ENCODE results near the gene MAST4. TPM values are rescaled to one million over a fixed set of nuclear protein-coding genes. Genes with fewer than 3 reads are reported as not detected.

MAST4 gene
- total and polyA plus RNA-seq, 2 of the 13 experiments (the other 11 are each of a cell fraction or from before 2014, with no cell fraction given), result 3.4 to 3.7 TPM

DNA sequence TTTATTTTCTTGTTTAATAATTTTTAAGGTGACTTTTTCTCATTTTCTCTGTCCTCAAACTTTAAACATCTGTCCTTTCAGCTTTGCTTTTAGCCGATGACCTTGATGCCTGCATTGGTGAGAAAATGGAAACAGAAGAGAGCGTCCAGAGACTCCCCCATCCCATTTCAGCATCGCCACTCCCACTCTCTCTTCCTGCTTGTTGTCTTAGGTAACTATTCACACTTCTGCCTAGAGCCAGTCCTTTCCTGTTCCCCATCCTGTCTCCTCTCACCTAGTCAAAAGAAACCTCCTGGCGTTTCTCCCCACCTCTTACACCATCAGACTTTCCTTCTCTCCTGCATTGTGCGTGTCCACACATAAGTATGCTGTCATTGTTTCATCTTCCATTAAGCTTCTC is 124.6 kb downstream of the MAST4 start (continued):
- TF ChIP-seq PCBP2 (optimal IDR thresholded peaks at IDR 0.05; ENCODE audit: low read depth, low read length, poor library complexity, severe bottlenecking) (no peak), TBP (CRISPR knock-in tag; IDR thresholded peaks at IDR 0.05) (no peak), ZNF878 (CRISPR knock-in tag; IDR thresholded peaks at IDR 0.05) (no peak), ZNF234 (CRISPR knock-in tag; conservative IDR thresholded peaks at IDR 0.05) (no peak), SP1 (IDR thresholded peaks at IDR 0.05) (no peak), SP1 (CRISPR knock-in tag; IDR thresholded peaks at IDR 0.05) (no peak)
- TF ChIP-seq, protein P1, sequence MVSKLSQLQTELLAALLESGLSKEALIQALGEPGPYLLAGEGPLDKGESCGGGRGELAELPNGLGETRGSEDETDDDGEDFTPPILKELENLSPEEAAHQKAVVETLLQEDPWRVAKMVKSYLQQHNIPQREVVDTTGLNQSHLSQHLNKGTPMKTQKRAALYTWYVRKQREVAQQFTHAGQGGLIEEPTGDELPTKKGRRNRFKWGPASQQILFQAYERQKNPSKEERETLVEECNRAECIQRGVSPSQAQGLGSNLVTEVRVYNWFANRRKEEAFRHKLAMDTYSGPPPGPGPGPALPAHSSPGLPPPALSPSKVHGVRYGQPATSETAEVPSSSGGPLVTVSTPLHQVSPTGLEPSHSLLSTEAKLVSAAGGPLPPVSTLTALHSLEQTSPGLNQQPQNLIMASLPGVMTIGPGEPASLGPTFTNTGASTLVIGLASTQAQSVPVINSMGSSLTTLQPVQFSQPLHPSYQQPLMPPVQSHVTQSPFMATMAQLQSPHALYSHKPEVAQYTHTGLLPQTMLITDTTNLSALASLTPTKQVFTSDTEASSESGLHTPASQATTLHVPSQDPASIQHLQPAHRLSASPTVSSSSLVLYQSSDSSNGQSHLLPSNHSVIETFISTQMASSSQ (IDR thresholded peaks at IDR 0.05; ENCODE audit: low read depth), result no peak
- TF ChIP-seq, protein P1 (CRISPR knock-in tag; IDR thresholded peaks at IDR 0.05; ENCODE audit: borderline replicate concordance), result no peak

DNA sequence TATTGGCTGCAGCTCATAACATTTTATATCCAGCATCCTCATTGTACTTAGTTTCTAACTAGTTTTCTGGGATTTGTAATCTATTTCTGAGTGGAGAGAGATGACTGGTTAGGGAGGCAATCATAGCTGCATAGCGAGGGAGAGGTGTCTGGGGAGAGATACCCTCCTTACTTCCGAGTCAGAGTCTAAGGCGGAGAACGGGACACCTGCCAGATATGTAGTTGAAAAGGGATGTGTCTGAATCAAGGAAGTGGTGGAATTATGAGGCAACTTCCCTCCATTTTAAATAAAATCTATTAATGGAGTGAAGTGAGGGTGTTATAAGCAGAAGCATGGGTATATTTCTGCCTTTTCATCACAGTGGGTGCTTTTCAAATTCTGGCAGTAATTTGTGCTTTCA is 126.5 kb downstream of the MAST4 start:
- Histone ChIP-seq H2AFZ (ENCODE audit: low read length) (no peak overlapping the region), H3K9me3 (ENCODE audit: low read length) (no peaks in the 10 kb centered on the region), H3K79me2 (ENCODE audit: insufficient read depth, low read length) (no peaks in the 10 kb centered on the region), H4K20me1 (ENCODE audit: insufficient read depth, low read length) (no peaks in the 10 kb centered on the region), H3K4me2 (ENCODE audit: low read depth, low read length) (no peak overlapping the region), H3K36me3 (replicated peaks in 1 of 2; ENCODE audit: control insufficient read depth in 1 of 2, insufficient read depth in 2 of 2, low read length in 2 of 2) (no peaks in the 10 kb centered on the region), H3K27me3 (ENCODE audit: control insufficient read depth in 1 of 2, insufficient read depth in 2 of 2, low read length in 2 of 2) (peaks cover 0 to 2% of the 10 kb centered on the region in 2 experiments; a peak in 2 of 5 replicates), H3K27ac (ENCODE audit: extremely low read length, insufficient read depth, low read length) (no peak overlapping the region), H3K4me3 (replicated peaks in 1 of 3; ENCODE audit: insufficient read depth in 1 of 3, low read depth in 2 of 3, low read length in 3 of 3) (no peak overlapping the region), H3K9ac (ENCODE audit: insufficient read depth, low read depth, low read length) (no peak overlapping the region), H3K4me1 (ENCODE audit: insufficient read depth, low read length) (no peaks in the 10 kb centered on the region)
- in situ Hi-C loops (cut with HindIII; ENCODE audit: extremely low pct_ligation_motif_present, low pct_unique_long_range_greater_than_20kb) (no loop called here), intact Hi-C loops (cut with micrococcal nuclease; ENCODE audit: unreplicated experiment) (no loop called here)
- ATAC-seq (no peak), FAIRE-seq (no peak), DNase-seq (ENCODE audit: low spot score) (no peak)
- 3% methylated on average over 4 of the region's 4 CpGs for WGBS (ENCODE audit: low lambda C conversion rate)
- POLR2A ChIA-PET, result no interaction called here
- no TSS peak for BruUV-seq (replicated peaks)
- CTCF ChIA-PET (ENCODE audit: low intra/inter-chr PET ratio, low total read pairs), result no interaction called here
- TF ChIP-seq, protein P2, sequence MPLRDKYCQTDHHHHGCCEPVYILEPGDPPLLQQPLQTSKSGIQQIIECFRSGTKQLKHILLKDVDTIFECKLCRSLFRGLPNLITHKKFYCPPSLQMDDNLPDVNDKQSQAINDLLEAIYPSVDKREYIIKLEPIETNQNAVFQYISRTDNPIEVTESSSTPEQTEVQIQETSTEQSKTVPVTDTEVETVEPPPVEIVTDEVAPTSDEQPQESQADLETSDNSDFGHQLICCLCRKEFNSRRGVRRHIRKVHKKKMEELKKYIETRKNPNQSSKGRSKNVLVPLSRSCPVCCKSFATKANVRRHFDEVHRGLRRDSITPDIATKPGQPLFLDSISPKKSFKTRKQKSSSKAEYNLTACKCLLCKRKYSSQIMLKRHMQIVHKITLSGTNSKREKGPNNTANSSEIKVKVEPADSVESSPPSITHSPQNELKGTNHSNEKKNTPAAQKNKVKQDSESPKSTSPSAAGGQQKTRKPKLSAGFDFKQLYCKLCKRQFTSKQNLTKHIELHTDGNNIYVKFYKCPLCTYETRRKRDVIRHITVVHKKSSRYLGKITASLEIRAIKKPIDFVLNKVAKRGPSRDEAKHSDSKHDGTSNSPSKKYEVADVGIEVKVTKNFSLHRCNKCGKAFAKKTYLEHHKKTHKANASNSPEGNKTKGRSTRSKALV (CRISPR knock-in tag; IDR thresholded peaks at IDR 0.05), result no peak
- TF ChIP-seq NFKBIZ (CRISPR knock-in tag; IDR thresholded peaks at IDR 0.05) (no peak), MTF1 (CRISPR knock-in tag; IDR thresholded peaks at IDR 0.05) (no peak), AKAP8 (CRISPR knock-in tag; IDR thresholded peaks at IDR 0.05) (no peak), ZNF101 (CRISPR knock-in tag; IDR thresholded peaks at IDR 0.05; ENCODE audit: borderline replicate concordance, low read depth) (no peak), ZNF556 (CRISPR knock-in tag; IDR thresholded peaks at IDR 0.05; ENCODE audit: borderline replicate concordance) (no peak), POLR2G (IDR thresholded peaks at IDR 0.05; ENCODE audit: low read depth, low read length) (no peak), ZBTB8A (CRISPR knock-in tag; IDR thresholded peaks at IDR 0.05; ENCODE audit: borderline replicate concordance, low read depth) (no peak)
- TF ChIP-seq, protein P3, sequence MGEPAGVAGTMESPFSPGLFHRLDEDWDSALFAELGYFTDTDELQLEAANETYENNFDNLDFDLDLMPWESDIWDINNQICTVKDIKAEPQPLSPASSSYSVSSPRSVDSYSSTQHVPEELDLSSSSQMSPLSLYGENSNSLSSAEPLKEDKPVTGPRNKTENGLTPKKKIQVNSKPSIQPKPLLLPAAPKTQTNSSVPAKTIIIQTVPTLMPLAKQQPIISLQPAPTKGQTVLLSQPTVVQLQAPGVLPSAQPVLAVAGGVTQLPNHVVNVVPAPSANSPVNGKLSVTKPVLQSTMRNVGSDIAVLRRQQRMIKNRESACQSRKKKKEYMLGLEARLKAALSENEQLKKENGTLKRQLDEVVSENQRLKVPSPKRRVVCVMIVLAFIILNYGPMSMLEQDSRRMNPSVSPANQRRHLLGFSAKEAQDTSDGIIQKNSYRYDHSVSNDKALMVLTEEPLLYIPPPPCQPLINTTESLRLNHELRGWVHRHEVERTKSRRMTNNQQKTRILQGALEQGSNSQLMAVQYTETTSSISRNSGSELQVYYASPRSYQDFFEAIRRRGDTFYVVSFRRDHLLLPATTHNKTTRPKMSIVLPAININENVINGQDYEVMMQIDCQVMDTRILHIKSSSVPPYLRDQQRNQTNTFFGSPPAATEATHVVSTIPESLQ (CRISPR knock-in tag; conservative IDR thresholded peaks at IDR 0.05), result no peak

Data from HepG2 (cell line).